GM23338 (cell line): ENCODE data around the gene DNAH11. TPM values are rescaled to one million over a fixed set of nuclear protein-coding genes. Genes with fewer than 3 reads are reported as not detected.

Experiments used
- ATAC-seq: fragments of 200-7000 bp; cut with Tn5 transposase; 3 replicates; pipeline ENCODE4 v1.9.1; 2020
- DNase-seq: peaks from one replicate; pipeline ENCODE4 v3.0.0-alpha.2; 2015; ENCODE audit warnings: low spot score
- H2AFZ ChIP-seq: fragments of 200-600 bp; sonication (generic); 2 replicates; pipeline ENCODE4 v1.8.0; 2016; ENCODE audit warnings: antibody characterized with exemption, mild to moderate bottlenecking, moderate library complexity
- H3F3A ChIP-seq: fragments of 200-600 bp; sonication (generic); replicated peaks from 2 replicates; pipeline ENCODE4 v1.8.0; 2017; ENCODE audit warnings: antibody characterized with exemption, mixed run types, low read depth
- H3K27ac ChIP-seq: fragments of 200-600 bp; sonication (generic); 2 replicates; pipeline ENCODE4 v1.6.1; 2016; ENCODE audit warnings: low read depth
- H3K27me3 ChIP-seq: fragments of 200-600 bp; sonication (generic); 2 replicates; pipeline ENCODE4 v1.8.0; 2016; ENCODE audit warnings: mild to moderate bottlenecking, mixed run types, moderate library complexity; ENCODE audit not compliant: insufficient read depth
- H3K36me3 ChIP-seq: fragments of 200-600 bp; sonication (generic); 2 replicates; pipeline ENCODE4 v1.8.0; 2016; ENCODE audit warnings: mild to moderate bottlenecking; ENCODE audit not compliant: insufficient read depth
- H3K4me1 ChIP-seq: fragments of 200-600 bp; sonication (generic); 2 replicates; pipeline ENCODE4 v1.8.0; 2016; ENCODE audit warnings: mild to moderate bottlenecking, moderate library complexity; ENCODE audit not compliant: insufficient read depth
- H3K4me2 ChIP-seq: fragments of 200-600 bp; sonication (generic); 2 replicates; pipeline ENCODE4 v1.7.1; 2017; ENCODE audit warnings: mixed run types
- H3K4me3 ChIP-seq: fragments of 200-600 bp; sonication (generic); 2 replicates; pipeline ENCODE4 v1.6.1; 2016; ENCODE audit warnings: mixed run types
- H3K79me2 ChIP-seq: fragments of 200-600 bp; sonication (generic); replicated peaks from 2 replicates; pipeline ENCODE4 v1.8.0; 2017; ENCODE audit warnings: mild to moderate bottlenecking; ENCODE audit not compliant: insufficient read depth
- H3K9me2 ChIP-seq: fragments of 200-600 bp; sonication (generic); 2 replicates; pipeline ENCODE4 v1.8.0; 2017; ENCODE audit not compliant: insufficient read depth
- H4K20me1 ChIP-seq: fragments of 200-600 bp; sonication (generic); replicated peaks from 2 replicates; pipeline ENCODE4 v1.8.0; 2017; ENCODE audit warnings: mild to moderate bottlenecking; ENCODE audit not compliant: insufficient read depth
- H3K27ac Mint-ChIP-seq: 2 replicates; pipeline ENCODE4 v1.8.0; 2020; ENCODE audit warnings: inconsistent platforms, mild to moderate bottlenecking, moderate library complexity, mixed read lengths
- H3K27me3 Mint-ChIP-seq: 3 replicates; pipeline ENCODE4 v1.8.0; 2022; ENCODE audit warnings: low read depth, mild to moderate bottlenecking, moderate library complexity, mixed read lengths, inconsistent platforms; ENCODE audit not compliant: insufficient read depth, poor library complexity
- H3K36me3 Mint-ChIP-seq: 3 replicates; pipeline ENCODE4 v1.8.0; 2021; ENCODE audit warnings: low read depth, mild to moderate bottlenecking, inconsistent platforms, moderate library complexity, mixed read lengths
- H3K4me1 Mint-ChIP-seq: 3 replicates; pipeline ENCODE4 v1.8.0; 2020; ENCODE audit warnings: mild to moderate bottlenecking, inconsistent platforms, mixed read lengths
- H3K4me3 Mint-ChIP-seq: 3 replicates; pipeline ENCODE4 v1.8.0; 2021; ENCODE audit warnings: moderate library complexity, mild to moderate bottlenecking, inconsistent platforms, mixed read lengths
- H3K9me3 Mint-ChIP-seq: 3 replicates; pipeline ENCODE4 v1.8.0; 2020; ENCODE audit warnings: moderate library complexity, mild to moderate bottlenecking, inconsistent platforms, mixed read lengths
- CREB1 ChIP-seq: fragments of 250-450 bp; sonication (Bioruptor Pico); IDR thresholded peaks from 2 replicates; pipeline ENCODE4 v1.5.0; 2020; ENCODE audit warnings: low read depth, mild to moderate bottlenecking, moderate library complexity
- ETS1 ChIP-seq: IDR thresholded peaks from 2 replicates; pipeline ENCODE4 v1.6.1; 2016; ENCODE audit warnings: antibody characterized with exemption
- EZH2 ChIP-seq: fragments of 200-600 bp; sonication (generic); IDR thresholded peaks from one replicate; pipeline ENCODE4 v1.8.0; 2017; ENCODE audit warnings: antibody characterized with exemption, mild to moderate bottlenecking, low read depth; ENCODE audit not compliant: unreplicated experiment
- EZH2phosphoT487 ChIP-seq: fragments of 200-600 bp; sonication (generic); IDR thresholded peaks from one replicate; pipeline ENCODE4 v1.8.1; 2018; ENCODE audit warnings: antibody characterized with exemption; ENCODE audit not compliant: unreplicated experiment
- POLR2AphosphoS5 ChIP-seq: IDR thresholded peaks from 2 replicates; pipeline ENCODE4 v1.6.1; 2016; ENCODE audit warnings: antibody characterized with exemption, low read depth
- ZNF331 ChIP-seq: fragments of 250-450 bp; sonication (Bioruptor Pico); IDR thresholded peaks from 2 replicates; pipeline ENCODE4 v1.5.0; 2020; ENCODE audit warnings: low read depth, mild to moderate bottlenecking, moderate library complexity
- ZNF462 ChIP-seq: fragments of 250-450 bp; sonication (Bioruptor Pico); IDR thresholded peaks from 2 replicates; pipeline ENCODE4 v1.5.0; 2020; ENCODE audit warnings: mild to moderate bottlenecking, moderate library complexity
- polyA plus RNA-seq: library from polyadenylated mRNA; unstranded; fragments of >200 nt; fragmentation: Nextera tagmentation; extraction: Ambion mirVana; gene quantifications from 2 replicates; pipeline ENCODE4 v1.2.1, GENCODE V29; 2016
- total RNA-seq: library from RNA; depleted of rRNA; stranded (reverse); fragments of >200 nt; shearing (Covaris generic); gene quantifications from 2 replicates; pipeline ENCODE4 v1.2.3, GENCODE V29; 2014
- TF ChIP-seq, protein P1 (sequence below), 2 experiments: fragments of 200-600 bp in 1 of 2; sonication (generic) in 1 of 2; conservative IDR thresholded peaks; 2 replicates each; pipeline versions ENCODE4 v1.5.1 to v1.6.1; 2016 to 2017; ENCODE audit warnings: antibody characterized with exemption in 2 of 2, low read depth in 2 of 2, mild to moderate bottlenecking in 2 of 2, moderate library complexity in 1 of 2

The DNAH11 gene
- total and polyA plus RNA-seq, 2 experiments from 2014 or later = 9.3 TPM

- Mint-ChIP-seq H3K27ac (no peak overlapping the region), H3K36me3 (0 out of 3 replicates have a peak, but pooled peaks cover 5% of the 10 kb centered on the region), H3K27me3 (peaks cover 2% of the 10 kb centered on the region), H3K4me1 (peaks cover 32% of the 10 kb centered on the region), H3K9me3 (no peaks in the 10 kb centered on the region), H3K4me3 (no peak overlapping the region)
- DNase-seq (no peak), ATAC-seq (no peak)
- H3K27me3 ChIP-seq = no peaks in the 10 kb centered on the region
- no peak overlapping the region for H3K4me2 ChIP-seq
- H4K20me1 ChIP-seq = peaks cover 18% of the 10 kb centered on the region
- H3K9me2 ChIP-seq = no peaks in the 10 kb centered on the region
- H3K4me1 ChIP-seq = peaks cover 28% of the 10 kb centered on the region
- H2AFZ ChIP-seq = no peak overlapping the region
- peaks cover 31% of the 10 kb centered on the region for H3K79me2 ChIP-seq
- no peaks in the 10 kb centered on the region for H3F3A ChIP-seq
- TF ChIP-seq EZH2phosphoT487 (no peak), ZNF462 (CRISPR knock-in tag) (no peak), CREB1 (CRISPR knock-in tag) (no peak)
- H3K36me3 ChIP-seq = no peaks in the 10 kb centered on the region
- H3K27ac ChIP-seq = no peak overlapping the region
- H3K4me3 ChIP-seq = no peak overlapping the region
Measured at GRCh38 chr7:21947056-21947455, 404.2 kb downstream of the DNAH11 start.

DNA sequence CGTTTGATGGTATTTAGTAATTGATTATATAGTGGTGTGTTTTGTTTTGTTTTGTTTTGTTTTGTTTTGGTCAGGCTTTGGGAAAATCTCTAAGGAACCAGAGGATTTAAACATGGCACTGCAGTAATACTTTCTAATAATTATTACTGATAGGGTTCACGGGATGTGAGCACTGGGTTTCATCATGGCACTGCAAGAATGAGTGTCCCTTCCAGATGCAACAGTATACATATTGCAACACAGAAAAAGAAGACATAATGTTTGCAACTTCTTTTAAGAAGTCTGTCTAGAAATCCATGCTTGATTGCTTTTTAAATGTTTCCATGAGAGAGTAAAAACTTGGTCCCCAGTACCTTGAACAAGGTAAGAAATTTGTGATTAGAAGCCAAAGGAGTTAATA lies 405.1 kb downstream of the DNAH11 start:
- Mint-ChIP-seq H3K27ac (no peak overlapping the region; the same call in 1 of the 2 replicates), H3K4me3 (no peak overlapping the region)
- no peak for TF ChIP-seq ZNF331
- no peak for TF ChIP-seq EZH2
- TF ChIP-seq ETS1 = no peak
- no peak for TF ChIP-seq POLR2AphosphoS5
- no peak for TF ChIP-seq CREB1 (CRISPR knock-in tag)
- TF ChIP-seq, protein P1, sequence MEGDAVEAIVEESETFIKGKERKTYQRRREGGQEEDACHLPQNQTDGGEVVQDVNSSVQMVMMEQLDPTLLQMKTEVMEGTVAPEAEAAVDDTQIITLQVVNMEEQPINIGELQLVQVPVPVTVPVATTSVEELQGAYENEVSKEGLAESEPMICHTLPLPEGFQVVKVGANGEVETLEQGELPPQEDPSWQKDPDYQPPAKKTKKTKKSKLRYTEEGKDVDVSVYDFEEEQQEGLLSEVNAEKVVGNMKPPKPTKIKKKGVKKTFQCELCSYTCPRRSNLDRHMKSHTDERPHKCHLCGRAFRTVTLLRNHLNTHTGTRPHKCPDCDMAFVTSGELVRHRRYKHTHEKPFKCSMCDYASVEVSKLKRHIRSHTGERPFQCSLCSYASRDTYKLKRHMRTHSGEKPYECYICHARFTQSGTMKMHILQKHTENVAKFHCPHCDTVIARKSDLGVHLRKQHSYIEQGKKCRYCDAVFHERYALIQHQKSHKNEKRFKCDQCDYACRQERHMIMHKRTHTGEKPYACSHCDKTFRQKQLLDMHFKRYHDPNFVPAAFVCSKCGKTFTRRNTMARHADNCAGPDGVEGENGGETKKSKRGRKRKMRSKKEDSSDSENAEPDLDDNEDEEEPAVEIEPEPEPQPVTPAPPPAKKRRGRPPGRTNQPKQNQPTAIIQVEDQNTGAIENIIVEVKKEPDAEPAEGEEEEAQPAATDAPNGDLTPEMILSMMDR (conservative IDR thresholded peaks at IDR 0.05; ENCODE audit: low read depth in 2 of 2) = no peak

More for the DNA sequence above, 405.1 kb downstream of the DNAH11 start:
- Mint-ChIP-seq H3K36me3 (0 out of 3 replicates have a peak, but pooled peaks cover under 1% of the 10 kb centered on the region), H3K9me3 (no peaks in the 10 kb centered on the region), H3K27me3 (peaks cover 2% of the 10 kb centered on the region), H3K4me1 (peaks cover 23% of the 10 kb centered on the region)
- Histone ChIP-seq H4K20me1 (peaks cover 11% of the 10 kb centered on the region), H3K27ac (no peak overlapping the region), H3F3A (no peaks in the 10 kb centered on the region), H3K4me2 (no peak overlapping the region), H2AFZ (no peak overlapping the region), H3K36me3 (no peaks in the 10 kb centered on the region), H3K4me3 (no peak overlapping the region), H3K79me2 (peaks cover 22% of the 10 kb centered on the region), H3K27me3 (no peaks in the 10 kb centered on the region), H3K4me1 (peaks cover 19% of the 10 kb centered on the region), H3K9me2 (no peaks in the 10 kb centered on the region)
- no peak for ATAC-seq
- no peak for DNase-seq
